DMS79 (cell line): ENCODE measurements around the gene DMD.

Experiments used
- DNase-seq: peaks from one replicate; lab custom pipeline; 2025; lab: John Stamatoyannopoulos, UW

The DMD gene

DNA sequence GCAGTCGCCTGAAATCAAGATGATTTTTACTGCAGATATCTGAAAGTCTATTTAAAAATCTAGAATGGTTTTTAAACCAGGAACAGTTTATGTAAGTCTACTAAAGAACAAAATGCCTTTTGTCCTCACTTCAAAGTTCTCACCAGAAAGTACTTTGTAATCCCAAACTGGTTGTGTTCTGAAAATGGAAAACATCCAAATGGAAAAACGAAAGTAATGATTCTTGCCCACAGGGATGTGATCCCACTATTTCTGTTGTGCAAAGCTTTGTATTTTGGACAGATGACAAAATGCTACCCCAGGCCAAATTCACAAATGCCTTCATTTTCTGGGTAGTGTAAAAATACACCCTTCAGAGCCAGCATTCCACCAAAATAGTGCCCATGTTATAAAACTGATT is 1874.0 kb downstream of the DMD start:
- DNase-seq: no peak

DNA sequence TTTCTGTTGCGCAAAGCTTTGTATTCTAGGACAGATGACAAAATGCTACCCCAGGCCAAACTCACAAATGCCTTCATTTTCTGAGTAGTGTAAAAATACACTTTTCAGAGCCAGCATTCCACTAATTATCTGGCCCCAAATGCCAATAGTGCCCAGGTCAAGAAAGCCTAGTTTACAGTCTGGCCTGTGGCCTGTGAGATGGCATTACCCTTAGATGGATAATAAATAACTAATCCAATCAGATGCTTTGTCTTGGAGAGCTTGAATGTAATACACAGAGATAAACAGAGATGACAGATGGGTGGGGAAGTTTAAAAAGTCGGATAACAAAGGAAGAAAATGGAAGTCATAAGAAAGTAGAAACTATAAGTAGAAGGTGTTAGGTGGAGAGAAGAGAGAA is 1874.9 kb downstream of the DMD start:
- no peak for DNase-seq

GRCh38 chrX:31334997-31335396 is 1876.4 kb downstream of the DMD start:
- DNase-seq: no peak

DNA sequence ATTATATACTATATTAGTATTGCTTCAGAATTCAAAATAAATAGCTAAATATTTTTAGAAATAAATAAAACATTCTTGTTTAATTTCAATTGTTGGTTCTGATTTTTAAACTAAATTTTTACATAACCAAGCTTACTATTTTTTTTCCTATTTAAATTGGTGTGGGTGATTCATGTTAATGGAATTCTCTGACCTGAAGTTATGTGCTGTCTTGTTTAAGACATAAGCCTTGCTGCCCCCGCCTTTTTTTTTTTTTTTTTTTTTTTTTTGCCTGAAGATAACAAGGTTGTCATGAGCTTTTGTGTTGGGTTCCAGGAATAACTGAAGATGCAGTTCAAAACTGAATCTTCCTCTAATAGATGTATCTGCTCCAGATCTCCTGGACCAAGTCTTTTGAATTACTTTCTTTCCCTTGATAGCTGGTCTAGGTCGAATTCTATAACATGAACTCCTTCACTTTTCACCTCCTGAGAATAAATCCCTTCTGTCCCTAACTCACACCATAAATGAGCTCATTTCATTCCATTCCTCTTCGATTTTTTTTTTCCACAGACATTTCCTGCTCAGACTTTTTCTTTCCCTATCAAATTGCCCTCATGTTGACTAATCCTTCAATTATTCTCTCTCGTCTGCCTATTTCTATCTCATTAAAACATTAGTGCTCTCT is 1878.1 kb downstream of the DMD start:
- no peak for DNase-seq

GRCh38 chrX:31331928-31332327 is 1879.4 kb downstream of the DMD start:
- DNase-seq: no peak

- DNase-seq: no peak
Measured at GRCh38 chrX:31331015-31331414, 1880.3 kb downstream of the DMD start.

- no peak for DNase-seq
Measured at GRCh38 chrX:31329298-31329697, 1882.1 kb downstream of the DMD start.

GRCh38 chrX:31323658-31324057 is 1887.7 kb downstream of the DMD start:
- no peak for DNase-seq

DNA sequence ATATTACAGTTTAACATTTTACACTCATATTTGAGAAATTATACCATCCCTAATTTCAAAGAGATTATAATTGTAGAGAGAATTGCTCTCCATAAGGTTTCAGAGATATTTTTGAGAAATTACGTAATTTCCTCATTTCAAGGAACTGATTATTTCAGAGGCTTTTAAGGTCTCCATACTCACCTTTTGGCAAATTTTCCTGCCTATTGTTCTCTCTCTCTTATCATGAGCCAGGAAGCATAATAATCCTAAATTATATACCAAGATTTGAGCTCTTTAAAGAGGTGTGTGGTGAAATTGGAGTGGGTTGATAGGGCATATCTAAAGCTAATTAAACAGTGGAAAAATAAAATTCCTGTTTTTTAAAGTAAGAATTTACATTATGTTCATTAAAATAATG is 1890.6 kb downstream of the DMD start:
- no peak for DNase-seq

DNA sequence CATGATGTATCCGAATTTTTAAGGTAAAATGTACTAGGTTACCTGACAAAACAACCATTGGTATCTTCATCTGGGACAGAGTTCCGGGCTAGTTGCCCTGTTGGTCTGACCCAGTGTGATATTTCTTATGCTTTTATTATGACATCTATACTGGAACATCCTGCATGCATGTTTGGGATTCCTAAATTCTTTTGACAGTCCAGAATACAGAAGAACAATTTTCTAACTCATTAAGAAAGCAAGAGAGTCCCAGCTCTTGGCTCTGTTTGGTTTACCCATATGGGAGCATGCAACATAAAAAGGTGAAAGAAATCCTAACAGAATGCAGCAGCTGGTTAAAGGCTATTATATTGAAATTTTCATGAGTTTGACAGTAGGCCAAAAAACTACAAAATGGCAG is 1891.8 kb downstream of the DMD start:
- no peak for DNase-seq

DNA sequence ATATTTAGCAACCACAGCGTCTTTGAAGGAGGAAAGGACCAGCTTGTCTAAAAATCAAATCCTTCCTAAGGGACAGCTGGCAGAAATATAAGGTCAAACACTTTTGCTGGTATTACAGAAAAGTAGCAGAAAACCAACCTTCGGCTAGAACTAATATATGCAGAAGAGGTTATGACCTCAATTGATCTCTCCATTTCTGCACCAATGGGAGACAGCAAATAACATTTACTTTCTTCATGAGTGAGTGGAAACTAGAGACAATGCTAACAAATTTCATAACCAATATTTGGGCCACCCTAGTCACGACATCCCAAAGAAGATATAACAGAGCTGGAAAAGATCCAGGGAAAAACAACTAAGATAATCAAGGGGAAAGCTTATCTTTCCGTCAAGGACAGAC is 1892.5 kb downstream of the DMD start:
- no peak for DNase-seq

DNA sequence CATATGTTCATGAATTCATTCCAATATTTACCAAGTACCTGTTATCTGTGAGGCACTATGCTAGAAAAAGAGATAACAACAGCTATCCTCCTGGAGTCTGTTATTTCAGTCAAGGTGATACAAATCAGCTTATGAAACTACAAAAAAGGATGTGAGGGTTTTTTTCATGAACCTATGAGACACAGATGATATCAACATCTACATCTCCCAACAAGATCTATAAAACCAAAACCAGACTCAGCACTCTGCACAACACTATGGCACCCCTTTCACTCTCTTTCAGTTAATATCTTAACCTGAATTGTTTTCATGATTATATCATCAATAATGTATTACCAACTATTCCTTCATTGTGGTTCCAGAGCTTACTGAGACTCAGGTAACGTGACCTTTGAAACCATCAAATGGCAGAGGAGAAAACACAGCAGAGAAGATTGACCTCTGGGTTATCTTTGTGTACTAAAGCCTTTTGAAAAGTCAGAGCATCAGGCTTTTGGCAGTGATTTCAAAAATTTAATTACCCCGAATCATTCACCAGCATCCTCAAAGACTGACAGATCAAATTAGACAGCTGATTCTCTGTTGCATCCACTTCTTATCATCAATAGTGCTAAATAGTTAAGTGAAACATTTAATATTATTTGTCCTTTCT is 1894.9 kb downstream of the DMD start:
- no peak for DNase-seq

DNA sequence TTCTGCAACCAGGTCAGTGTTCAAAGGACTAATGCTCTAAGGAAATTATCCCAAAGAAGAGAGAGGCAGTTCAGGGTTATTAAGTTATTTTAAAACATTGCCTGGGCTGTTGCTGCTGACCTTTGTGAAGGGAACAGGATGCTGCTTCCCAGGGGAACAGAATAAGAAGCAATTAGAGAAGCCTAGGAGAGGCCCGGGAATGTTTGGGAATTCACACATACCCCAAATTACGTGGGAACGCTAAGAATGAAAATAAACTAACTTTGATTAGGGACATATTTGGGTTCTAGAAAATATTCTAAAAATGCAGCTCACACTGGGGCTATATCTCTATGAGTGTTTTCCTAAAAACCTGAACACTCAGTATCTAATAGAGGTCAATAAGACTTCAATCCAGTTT is 1896.4 kb downstream of the DMD start:
- DNase-seq: no peak

- DNase-seq: no peak
Measured at GRCh38 chrX:31307952-31308351, 1903.4 kb downstream of the DMD start.

GRCh38 chrX:31302573-31303075 is 1908.7 kb downstream of the DMD start:
- no peak for DNase-seq

- DNase-seq: no peak
Measured at GRCh38 chrX:31301941-31302340, 1909.4 kb downstream of the DMD start.

DNA sequence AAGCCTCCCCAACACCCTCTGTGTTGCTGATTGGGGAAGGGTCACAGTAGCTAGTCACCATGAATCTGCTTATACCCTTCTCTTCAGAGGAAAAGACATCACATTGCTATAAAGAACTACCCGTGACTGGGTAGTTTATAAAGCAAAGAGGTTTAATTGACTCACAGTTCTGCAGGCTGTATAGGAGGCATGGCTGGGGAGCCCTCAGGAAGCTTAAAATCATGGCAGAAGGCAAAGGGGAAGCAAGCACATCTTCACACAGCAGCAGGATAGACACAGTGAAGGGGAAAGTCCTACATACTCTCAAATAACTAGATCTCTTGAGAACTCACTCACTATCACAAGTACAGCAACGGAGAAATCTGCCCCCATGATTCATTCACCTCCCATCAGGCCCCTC is 1910.1 kb downstream of the DMD start:
- DNase-seq: no peak

GRCh38 chrX:31298916-31299315 is 1912.4 kb downstream of the DMD start:
- DNase-seq: no peak

DNA sequence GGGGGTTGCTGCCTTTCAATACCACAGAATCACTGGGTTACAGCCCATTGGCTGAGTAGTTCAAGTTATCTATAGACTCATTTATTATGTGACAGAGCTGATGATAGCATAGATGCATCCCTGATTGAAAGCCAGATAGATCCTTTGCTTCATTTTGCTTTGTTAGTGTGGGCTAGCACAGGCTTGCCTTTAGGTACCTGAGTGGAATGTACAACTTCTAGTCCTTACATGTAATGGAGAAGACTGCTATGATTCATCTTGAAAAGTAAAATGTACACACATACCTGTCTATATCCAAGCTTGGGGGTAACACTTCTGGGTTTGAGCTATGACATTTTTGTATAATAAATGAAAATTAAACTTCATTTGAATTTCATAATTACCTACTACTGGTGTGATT is 1913.5 kb downstream of the DMD start:
- no peak for DNase-seq

DNA sequence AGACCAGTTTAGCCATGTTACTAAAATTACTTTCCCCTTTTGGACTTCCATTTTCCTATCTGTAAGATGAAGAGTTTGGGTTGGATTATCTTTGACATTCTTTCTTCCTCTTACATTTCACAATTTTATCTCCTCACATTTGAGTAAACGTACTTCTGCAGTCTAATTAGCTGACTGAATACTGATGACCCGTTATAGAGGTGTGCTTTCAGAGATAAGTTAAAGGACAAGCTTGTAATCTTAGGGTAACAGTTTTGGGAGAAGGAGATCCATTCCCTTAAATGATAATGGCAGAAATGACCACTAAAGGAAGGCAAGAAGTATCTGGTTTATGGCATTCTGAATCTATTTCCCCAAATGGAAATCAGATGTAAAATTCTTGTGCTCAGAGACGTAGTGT is 1916.9 kb downstream of the DMD start:
- DNase-seq: no peak

DNA sequence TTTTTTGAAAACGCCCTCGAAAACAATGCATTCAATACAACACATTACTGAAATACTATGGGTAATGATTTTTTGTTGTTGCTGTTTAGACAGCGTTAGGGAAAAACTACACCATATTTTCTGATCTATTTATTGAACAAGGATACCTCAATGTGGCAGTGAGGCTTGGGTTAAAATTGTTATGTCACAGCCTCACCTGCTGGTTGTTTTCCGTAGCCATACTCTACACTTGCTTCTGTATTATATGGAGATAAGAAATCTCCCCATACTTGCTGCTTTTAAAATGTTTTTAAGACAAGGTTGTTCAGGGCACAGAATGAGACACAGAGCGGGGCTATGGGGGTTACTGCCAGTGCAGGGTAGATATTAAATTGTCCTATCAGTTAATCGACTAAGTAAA is 1917.9 kb downstream of the DMD start:
- DNase-seq: no peak

- no peak for DNase-seq
Measured at GRCh38 chrX:31291131-31291530, 1920.2 kb downstream of the DMD start.

DNA sequence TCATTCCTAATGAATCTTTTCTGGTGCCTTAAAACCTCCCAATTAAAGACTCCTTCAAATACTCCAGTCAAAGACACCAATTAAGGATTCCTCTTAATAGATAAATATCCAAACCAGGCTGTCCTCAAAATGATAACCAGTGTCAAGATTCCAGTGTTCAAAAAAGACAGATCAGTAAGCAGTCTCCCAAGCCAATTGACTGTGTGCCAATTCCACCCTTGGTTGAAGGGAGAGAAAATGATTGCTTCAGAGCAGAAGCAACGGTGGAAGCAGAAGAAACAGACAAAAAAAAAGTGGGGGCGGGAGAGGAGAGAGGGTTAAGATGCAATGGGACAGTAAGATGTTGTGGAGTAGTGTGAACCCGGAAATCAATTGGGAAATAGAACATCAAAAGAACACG is 1923.5 kb downstream of the DMD start:
- DNase-seq: no peak

DNA sequence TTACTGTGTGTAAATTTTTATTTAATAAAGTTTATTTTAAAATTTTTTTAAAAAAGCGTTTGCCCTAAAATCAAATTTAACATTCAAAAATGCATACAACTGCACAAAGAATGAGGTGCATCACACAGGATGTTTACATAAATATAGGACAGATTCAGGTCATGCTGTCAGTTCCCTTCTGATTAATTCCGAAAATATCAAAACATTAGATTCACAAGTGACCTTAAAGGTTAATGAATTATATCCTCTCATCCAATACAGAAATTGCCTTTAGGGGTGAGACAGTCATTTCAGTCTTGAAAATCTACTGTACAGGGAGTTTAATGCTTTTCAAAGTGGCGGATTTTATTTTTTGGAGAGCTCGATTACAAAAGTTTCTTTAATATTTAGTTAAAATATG is 1930.8 kb downstream of the DMD start:
- no peak for DNase-seq
